ENCODE results near the gene ERI3.

The ERI3 gene

DNA sequence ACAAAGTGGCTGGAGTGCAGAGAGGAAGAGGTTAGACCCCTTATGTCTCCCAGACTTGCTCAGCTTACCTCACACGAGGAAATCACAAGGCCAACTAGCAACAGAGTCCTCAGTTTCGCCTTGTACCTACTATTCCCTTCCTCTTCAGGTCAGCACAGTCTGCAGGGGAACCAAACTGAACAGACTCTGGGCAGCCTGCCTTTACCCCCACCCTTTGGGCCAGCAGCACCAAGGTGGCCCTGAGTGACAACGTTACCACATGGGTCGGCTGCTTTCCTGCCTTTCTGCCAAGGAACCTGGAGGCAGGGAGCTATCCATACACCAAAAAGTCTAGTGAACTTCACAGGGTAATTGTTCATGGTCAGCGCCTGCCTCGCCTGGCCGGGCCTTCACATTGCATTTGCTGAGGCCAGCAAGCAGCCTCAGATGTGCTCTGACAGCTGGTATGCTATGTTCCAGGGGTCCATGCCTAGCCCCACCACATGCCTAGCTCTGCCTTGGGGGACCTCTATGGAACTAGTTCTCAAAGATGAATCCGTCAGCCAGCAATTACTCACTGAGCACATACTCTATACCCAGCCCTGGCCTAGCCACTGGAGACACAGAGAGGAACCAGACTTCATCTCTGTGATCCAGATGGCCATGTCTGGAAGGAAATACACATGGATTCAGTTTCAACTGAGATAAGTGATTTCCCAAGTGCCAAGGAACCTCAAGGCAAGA lies 72.2 kb downstream of the ERI3 start:
- no peak for DNase-seq (ENCODE audit: low spot score)

DNA sequence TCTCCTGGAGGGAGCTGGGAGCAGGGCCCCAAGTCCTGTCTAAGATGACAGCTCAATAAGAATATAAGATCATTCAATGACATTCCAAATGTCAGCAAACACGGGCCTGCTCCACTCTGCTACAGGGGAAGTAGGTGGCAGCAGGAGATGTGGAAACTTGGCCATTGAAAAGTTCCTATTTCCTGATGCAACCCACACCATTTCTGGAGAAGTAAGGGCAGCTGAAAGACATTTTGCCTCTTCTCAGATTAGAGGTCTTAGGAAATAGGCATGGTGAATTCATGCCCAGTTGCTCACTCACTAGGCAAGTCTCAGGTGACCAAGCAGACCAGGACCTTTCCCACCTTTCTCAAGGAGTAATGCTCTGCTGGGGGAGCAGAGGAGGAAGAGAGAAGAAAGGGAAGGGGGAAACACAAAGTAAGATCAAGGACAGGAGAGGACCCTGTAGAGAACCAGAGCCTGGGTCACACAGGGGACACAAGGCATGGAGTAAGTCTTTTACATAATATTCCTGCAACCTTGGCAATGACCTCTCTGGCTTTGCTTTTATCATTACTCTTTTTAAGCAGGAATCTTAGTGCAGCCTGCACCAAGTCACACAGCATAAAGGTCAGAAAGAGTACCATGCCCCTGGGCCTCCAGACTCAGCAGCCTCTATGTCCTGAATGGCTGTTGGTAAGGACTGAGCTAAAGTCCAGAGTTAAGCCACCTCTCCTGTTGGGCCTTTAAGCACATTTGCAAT lies 72.9 kb downstream of the ERI3 start:
- no peak for DNase-seq (ENCODE audit: low spot score)

GRCh38 chr1:44276901-44277300 lies 78.2 kb downstream of the ERI3 start:
- no peak for DNase-seq (ENCODE audit: low spot score)

- no peak for DNase-seq (ENCODE audit: low spot score)
Observed at GRCh38 chr1:44275991-44276405, 79.1 kb downstream of the ERI3 start.

- no peak for DNase-seq (ENCODE audit: low spot score)
Observed at GRCh38 chr1:44275296-44275962, 79.6 kb downstream of the ERI3 start.

DNA sequence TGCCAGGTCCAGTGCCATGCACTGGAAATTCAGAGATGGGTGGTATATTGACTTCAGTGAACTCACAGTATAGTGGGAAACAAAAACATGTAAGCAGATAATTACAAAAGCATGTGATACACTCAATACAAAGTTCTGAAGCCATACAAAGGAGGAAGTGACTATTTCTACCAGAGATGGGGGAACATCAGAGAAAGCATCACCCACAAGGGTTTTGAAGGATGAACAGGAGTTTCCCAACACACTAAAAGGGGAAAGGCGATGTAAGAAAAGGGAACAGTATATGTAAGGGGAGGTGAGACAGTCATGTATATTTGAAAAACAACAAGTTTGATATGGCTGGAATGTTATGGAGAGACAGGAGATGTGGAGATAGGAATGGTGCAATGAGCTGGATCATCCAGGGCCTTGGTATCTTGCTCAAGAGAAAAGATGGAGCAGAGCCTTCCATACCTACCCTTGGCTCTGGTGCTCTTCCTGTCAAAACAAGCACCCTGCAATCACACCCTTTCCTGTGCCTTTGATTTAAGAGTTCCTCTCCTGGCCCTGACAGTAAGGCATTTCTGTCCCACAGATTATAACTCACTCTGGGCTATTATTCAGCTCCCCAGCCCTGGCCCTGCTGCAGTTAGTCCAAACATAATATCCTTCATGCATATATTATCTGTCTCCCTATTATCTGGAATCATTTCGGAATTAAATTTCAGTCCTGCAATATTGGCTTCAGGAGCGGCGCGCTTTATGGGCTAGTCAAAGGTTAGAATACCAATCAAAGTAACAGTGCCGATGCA lies 81.3 kb downstream of the ERI3 start:
- no peak for DNase-seq (ENCODE audit: low spot score)

DNA sequence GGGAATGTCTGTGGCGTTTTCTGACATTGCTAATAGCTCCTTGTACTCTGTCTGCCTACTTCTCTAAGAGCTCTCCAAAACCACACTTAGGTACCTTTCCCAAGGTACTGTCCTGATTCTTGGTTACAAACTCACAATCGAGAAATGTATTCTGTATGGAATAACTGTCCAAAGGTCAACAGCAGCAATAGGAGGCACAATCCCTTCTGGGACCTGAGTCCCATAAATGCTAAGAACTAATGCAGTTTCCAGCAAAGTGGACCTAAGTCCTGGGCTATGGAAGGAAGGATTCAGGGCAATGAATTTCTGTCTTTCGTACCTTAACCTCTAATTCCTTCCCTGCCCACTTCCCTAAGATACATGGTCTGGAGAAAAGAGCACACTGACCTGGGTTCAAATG lies 82.1 kb downstream of the ERI3 start:
- DNase-seq (ENCODE audit: low spot score), result no peak

GRCh38 chr1:44271646-44272045 lies 83.4 kb downstream of the ERI3 start:
- no peak for DNase-seq (ENCODE audit: low spot score)

DNA sequence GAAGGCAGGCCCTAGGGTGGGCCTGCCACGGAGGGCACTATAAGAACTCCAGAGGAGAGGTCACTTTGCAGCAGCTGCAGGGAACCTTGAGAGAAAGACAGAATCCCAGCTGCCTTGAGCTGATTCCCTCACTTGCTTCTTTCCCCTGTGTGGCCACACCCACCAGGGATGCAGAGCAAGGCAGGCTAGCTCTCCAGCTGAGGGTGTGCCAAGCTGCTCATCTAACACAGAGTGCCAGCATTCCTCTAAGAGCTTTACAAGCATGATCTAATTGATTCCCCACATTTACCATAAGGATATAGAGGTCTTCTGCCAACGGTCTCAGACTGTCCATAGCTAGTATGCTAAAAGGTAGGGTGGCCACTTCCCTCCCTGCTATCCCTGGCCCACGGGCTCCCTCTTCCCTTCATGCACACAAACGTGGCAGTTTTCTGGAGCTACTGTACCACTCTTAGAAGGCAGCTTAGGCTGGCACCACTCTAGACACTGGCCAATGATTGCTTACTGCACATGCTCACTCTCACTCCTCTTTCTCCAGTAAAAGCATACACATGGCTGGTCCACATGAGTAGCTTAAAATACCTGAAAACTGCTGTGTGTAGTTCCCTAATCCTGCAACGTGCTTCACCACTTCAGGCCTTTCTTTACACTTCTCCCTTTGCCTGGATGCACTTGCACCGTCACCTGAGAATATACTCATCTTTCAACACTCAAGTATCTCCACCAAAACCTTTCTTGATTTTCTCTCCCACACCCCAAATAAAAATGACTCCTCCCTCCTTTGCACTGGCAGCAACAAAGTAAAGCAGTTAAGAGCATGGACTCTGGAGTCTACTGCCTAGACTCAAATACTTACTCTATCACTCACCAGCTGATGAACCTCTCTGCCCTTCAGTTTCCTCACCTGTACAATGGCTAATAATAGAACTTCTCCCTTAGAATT lies 84.1 kb downstream of the ERI3 start:
- DNase-seq (ENCODE audit: low spot score), result no peak

DNA sequence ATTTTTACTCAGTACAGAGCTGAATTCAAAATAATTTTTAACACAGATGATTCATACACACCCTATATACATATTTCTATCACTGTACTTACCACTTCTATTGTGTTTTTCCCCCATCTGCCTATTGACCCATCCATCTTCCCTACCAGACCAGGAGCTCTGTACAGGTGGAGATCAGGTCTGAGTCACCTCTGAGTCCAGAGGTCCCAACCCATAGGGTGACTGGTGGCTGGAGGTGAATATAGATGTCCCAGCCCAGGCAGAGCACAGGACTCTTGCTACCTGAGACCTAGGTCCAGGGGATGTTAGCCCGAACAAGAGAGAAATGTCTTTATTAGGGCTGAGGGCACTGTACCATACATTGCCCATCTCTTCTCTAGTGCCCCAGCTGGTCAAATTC lies 87.0 kb downstream of the ERI3 start:
- DNase-seq (ENCODE audit: low spot score), result no peak

- DNase-seq (ENCODE audit: low spot score), result no peak
Observed at GRCh38 chr1:44267438-44267837, 87.6 kb downstream of the ERI3 start.

DNA sequence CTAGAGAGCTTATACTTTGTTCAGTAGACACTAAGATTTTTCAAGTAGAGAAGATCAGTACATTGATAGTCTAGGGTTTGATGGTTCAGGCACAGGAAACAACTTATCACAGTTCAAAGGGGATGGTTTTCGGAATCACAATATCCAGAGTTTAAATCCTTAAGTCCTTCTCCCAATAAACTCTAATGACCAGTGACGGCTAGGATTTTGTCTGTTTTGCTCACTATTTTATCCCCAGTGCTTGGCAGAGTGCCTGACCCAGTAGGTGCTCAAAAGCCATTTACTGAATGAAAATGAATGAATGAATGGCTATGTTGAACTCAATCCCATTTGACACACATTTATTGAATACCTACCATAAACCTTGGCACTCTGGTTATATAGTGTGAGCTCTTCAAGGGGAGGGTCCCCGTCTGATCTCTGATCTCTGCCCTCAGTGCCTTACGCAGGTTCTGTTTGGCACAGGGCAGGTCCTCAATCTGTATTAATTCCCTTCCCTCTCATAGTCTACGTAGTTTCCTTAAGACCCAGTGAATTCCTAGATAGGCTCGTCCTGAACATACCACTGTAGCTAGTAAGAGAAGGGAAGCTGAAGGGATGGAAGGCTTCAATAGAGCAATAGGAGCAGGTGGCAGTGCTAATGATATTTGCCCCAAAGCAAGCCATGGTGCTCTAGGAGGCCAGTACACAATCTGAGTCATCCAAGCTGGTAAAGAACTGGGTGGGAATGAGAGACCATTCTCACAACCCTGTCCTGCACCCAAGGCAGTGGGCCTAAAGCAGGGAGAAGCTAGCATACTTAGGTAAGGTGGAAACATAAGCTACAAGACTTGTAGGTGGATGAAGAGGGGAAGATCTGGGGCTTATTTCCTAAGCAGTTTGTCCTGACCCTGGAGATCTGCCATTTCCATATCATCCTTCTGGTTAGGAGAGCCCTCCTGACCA lies 88.4 kb downstream of the ERI3 start:
- no peak for DNase-seq (ENCODE audit: low spot score)

GRCh38 chr1:44265656-44266358 lies 89.2 kb downstream of the ERI3 start:
- DNase-seq (ENCODE audit: low spot score), result no peak

GRCh38 chr1:44264451-44264771 lies 90.6 kb downstream of the ERI3 start:
- DNase-seq (ENCODE audit: low spot score), result no peak

GRCh38 chr1:44263568-44264450 lies 91.2 kb downstream of the ERI3 start:
- DNase-seq (ENCODE audit: low spot score), result no peak

GRCh38 chr1:44262816-44263567 lies 92.1 kb downstream of the ERI3 start:
- DNase-seq (ENCODE audit: low spot score), result no peak

- DNase-seq (ENCODE audit: low spot score), result no peak
Observed at GRCh38 chr1:44262414-44262813, 92.6 kb downstream of the ERI3 start.

DNA sequence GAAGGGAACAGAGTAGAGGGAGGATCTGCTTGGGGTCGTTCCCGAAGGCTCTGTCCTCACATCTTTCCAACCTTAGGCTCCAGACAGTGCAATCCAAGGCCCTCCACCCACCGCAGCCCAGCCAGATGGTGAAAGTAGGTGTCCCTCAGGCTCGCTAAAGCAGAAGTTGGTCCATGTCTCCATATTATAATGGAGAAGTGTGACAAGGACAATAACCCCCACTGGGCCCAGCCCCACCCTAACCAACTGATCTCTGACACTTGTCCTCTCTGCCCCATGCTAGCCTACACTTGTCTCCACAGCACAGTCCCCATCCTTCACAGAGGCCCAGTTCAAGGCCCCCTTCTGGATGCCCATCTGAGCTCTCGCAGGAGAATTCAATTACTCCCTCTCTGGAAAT lies 93.1 kb downstream of the ERI3 start:
- DNase-seq (ENCODE audit: low spot score), result no peak
